Activated naive CD8-positive, alpha-beta T cell (primary cell): ENCODE results near the gene LIF.
A peak's percentile ranks its signal among the peaks of the same experiment; 100 is the strongest.

Experiments used
- H3K27ac Mint-ChIP-seq: one replicate; pipeline ENCODE4 v1.8.0; 2021; ENCODE audit warnings: mixed read lengths
- H3K27me3 Mint-ChIP-seq: one replicate; pipeline ENCODE4 v1.8.0; 2021; ENCODE audit warnings: mixed read lengths
- H3K36me3 Mint-ChIP-seq: one replicate; pipeline ENCODE4 v1.8.0; 2021; ENCODE audit warnings: mixed read lengths
- H3K4me1 Mint-ChIP-seq: one replicate; pipeline ENCODE4 v1.8.0; 2021; ENCODE audit warnings: low read depth, mixed read lengths
- H3K4me3 Mint-ChIP-seq: one replicate; pipeline ENCODE4 v1.8.0; 2021; ENCODE audit warnings: mild to moderate bottlenecking, mixed read lengths
- H3K9me3 Mint-ChIP-seq: one replicate; pipeline ENCODE4 v1.8.0; 2021; ENCODE audit warnings: low read depth, mixed read lengths

LIF gene

GRCh38 chr22:30246814-30247376 lies 336 bp upstream of the LIF start:
- Mint-ChIP-seq H3K4me3 (peak overlapping the region; percentile 92), H3K27me3 (no peaks in the 10 kb centered on the region), H3K27ac (peak overlapping the region; percentile 86)

GRCh38 chr22:30245181-30245984 lies 1.2 kb downstream of the LIF start:
- Mint-ChIP-seq H3K36me3 (peaks cover 9% of the 10 kb centered on the region), H3K4me3 (peak overlapping the region; percentile 97), H3K27ac (peak overlapping the region; percentile 97), H3K27me3 (no peaks in the 10 kb centered on the region), H3K9me3 (no peaks in the 10 kb centered on the region), H3K4me1 (peaks cover 35% of the 10 kb centered on the region)

More at GRCh38 chr22:30246814-30247376, 336 bp upstream of the LIF start:
- Mint-ChIP-seq H3K36me3 (peaks cover 9% of the 10 kb centered on the region), H3K4me1 (peaks cover 37% of the 10 kb centered on the region), H3K9me3 (no peaks in the 10 kb centered on the region)

- Mint-ChIP-seq H3K4me3 (peak overlapping the region; percentile 97), H3K27me3 (no peaks in the 10 kb centered on the region), H3K27ac (peak overlapping the region; percentile 97), H3K36me3 (peaks cover 9% of the 10 kb centered on the region), H3K9me3 (no peaks in the 10 kb centered on the region), H3K4me1 (peaks cover 29% of the 10 kb centered on the region)
Observed at GRCh38 chr22:30244641-30245040, 1.9 kb downstream of the LIF start.

GRCh38 chr22:30244066-30244465 lies 2.5 kb downstream of the LIF start:
- no peaks in the 10 kb centered on the region for H3K9me3 Mint-ChIP-seq
- peak overlapping the region; percentile 97 for H3K4me3 Mint-ChIP-seq
- no peaks in the 10 kb centered on the region for H3K27me3 Mint-ChIP-seq
- H3K4me1 Mint-ChIP-seq = peaks cover 26% of the 10 kb centered on the region
- peaks cover 9% of the 10 kb centered on the region for H3K36me3 Mint-ChIP-seq
- H3K27ac Mint-ChIP-seq = peak overlapping the region; percentile 97

GRCh38 chr22:30243661-30244060 lies 2.9 kb downstream of the LIF start:
- Mint-ChIP-seq H3K27ac (peak overlapping the region; percentile 97), H3K4me1 (peaks cover 26% of the 10 kb centered on the region), H3K4me3 (peak overlapping the region; percentile 97), H3K27me3 (no peaks in the 10 kb centered on the region), H3K36me3 (peaks cover 9% of the 10 kb centered on the region), H3K9me3 (no peaks in the 10 kb centered on the region)

GRCh38 chr22:30241576-30242371 lies 4.8 kb downstream of the LIF start:
- Mint-ChIP-seq H3K4me1 (peaks cover 11% of the 10 kb centered on the region), H3K4me3 (peak overlapping the region; percentile 97), H3K27ac (peak overlapping the region; percentile 34), H3K9me3 (no peaks in the 10 kb centered on the region), H3K36me3 (peaks cover 9% of the 10 kb centered on the region), H3K27me3 (no peaks in the 10 kb centered on the region)

- Mint-ChIP-seq H3K27ac (no peak overlapping the region), H3K36me3 (peaks cover 9% of the 10 kb centered on the region), H3K9me3 (no peaks in the 10 kb centered on the region), H3K4me3 (peak overlapping the region; percentile 13), H3K4me1 (peaks cover 9% of the 10 kb centered on the region), H3K27me3 (no peaks in the 10 kb centered on the region)
Observed at GRCh38 chr22:30240541-30241417, 5.8 kb downstream of the LIF start.

- Mint-ChIP-seq H3K4me3 (no peak overlapping the region), H3K27me3 (no peaks in the 10 kb centered on the region), H3K4me1 (peaks cover 6% of the 10 kb centered on the region), H3K27ac (no peak overlapping the region), H3K36me3 (peaks cover 9% of the 10 kb centered on the region), H3K9me3 (no peaks in the 10 kb centered on the region)
Observed at GRCh38 chr22:30239488-30240405, 6.8 kb downstream of the LIF start.

GRCh38 chr22:30238661-30239487 lies 7.7 kb downstream of the LIF start:
- Mint-ChIP-seq H3K27ac (no peak overlapping the region), H3K4me3 (no peak overlapping the region), H3K9me3 (no peaks in the 10 kb centered on the region), H3K4me1 (no peaks in the 10 kb centered on the region), H3K36me3 (peaks cover 6% of the 10 kb centered on the region), H3K27me3 (no peaks in the 10 kb centered on the region)

GRCh38 chr22:30238136-30238535 lies 8.4 kb downstream of the LIF start:
- Mint-ChIP-seq H3K36me3 (peaks cover 6% of the 10 kb centered on the region), H3K4me3 (no peak overlapping the region), H3K27me3 (no peaks in the 10 kb centered on the region), H3K27ac (no peak overlapping the region), H3K9me3 (no peaks in the 10 kb centered on the region), H3K4me1 (no peaks in the 10 kb centered on the region)

- Mint-ChIP-seq H3K27ac (no peak overlapping the region), H3K27me3 (no peaks in the 10 kb centered on the region), H3K9me3 (no peaks in the 10 kb centered on the region), H3K4me1 (no peaks in the 10 kb centered on the region), H3K4me3 (no peak overlapping the region), H3K36me3 (no peaks in the 10 kb centered on the region)
Observed at GRCh38 chr22:30236875-30237274, 9.7 kb downstream of the LIF start.

GRCh38 chr22:30235687-30236170 lies 10.8 kb downstream of the LIF start:
- no peaks in the 10 kb centered on the region for H3K4me1 Mint-ChIP-seq
- H3K9me3 Mint-ChIP-seq = no peaks in the 10 kb centered on the region
- no peaks in the 10 kb centered on the region for H3K36me3 Mint-ChIP-seq
- H3K27ac Mint-ChIP-seq = no peak overlapping the region
- H3K4me3 Mint-ChIP-seq = no peak overlapping the region
- no peaks in the 10 kb centered on the region for H3K27me3 Mint-ChIP-seq
